Stimulated activated naive CD8-positive, alpha-beta T cell treated with anti-CD3 and anti-CD28 coated beads, Interleukin-15, Interleukin-2, amounts not matched to agents 100 ng/mL and 50 ng/mL, for 24 hours (primary cell): Measurements from ENCODE around the gene PCSK6.
"Not testable (repeated sequence)": the region's sequence is repeated elsewhere in the genome, so short reads cannot be mapped to it uniquely, and the experiment has no call there.

Experiments used
- H3K27ac Mint-ChIP-seq: one replicate; pipeline ENCODE4 v1.8.0; 2021; ENCODE audit warnings: mild to moderate bottlenecking, mixed read lengths
- H3K27me3 Mint-ChIP-seq: one replicate; pipeline ENCODE4 v1.8.0; 2021; ENCODE audit warnings: mixed read lengths
- H3K36me3 Mint-ChIP-seq: one replicate; pipeline ENCODE4 v1.8.0; 2021; ENCODE audit warnings: low read depth, mixed read lengths
- H3K4me1 Mint-ChIP-seq: one replicate; pipeline ENCODE4 v1.8.0; 2021; ENCODE audit warnings: low read depth, mixed read lengths
- H3K4me3 Mint-ChIP-seq: one replicate; pipeline ENCODE4 v1.8.0; 2021; ENCODE audit warnings: mild to moderate bottlenecking, mixed read lengths
- H3K9me3 Mint-ChIP-seq: one replicate; pipeline ENCODE4 v1.8.0; 2021; ENCODE audit warnings: mixed read lengths

The PCSK6 gene

GRCh38 chr15:101296418-101297405 lies 192.8 kb downstream of the PCSK6 start:
- peaks cover 35% of the 10 kb centered on the region for H3K4me1 Mint-ChIP-seq
- H3K27ac Mint-ChIP-seq: no peak overlapping the region
- no peaks in the 10 kb centered on the region for H3K27me3 Mint-ChIP-seq
- H3K36me3 Mint-ChIP-seq: peaks cover 29% of the 10 kb centered on the region
- peak overlapping the region; percentile 98 for H3K4me3 Mint-ChIP-seq
- no peaks in the 10 kb centered on the region for H3K9me3 Mint-ChIP-seq

GRCh38 chr15:101295607-101296161 lies 193.8 kb downstream of the PCSK6 start:
- Mint-ChIP-seq H3K27me3 (no peaks in the 10 kb centered on the region), H3K4me3 (peak overlapping the region; percentile 98), H3K4me1 (peaks cover 40% of the 10 kb centered on the region), H3K9me3 (no peaks in the 10 kb centered on the region), H3K36me3 (peaks cover 36% of the 10 kb centered on the region), H3K27ac (peak overlapping the region; percentile 91)

GRCh38 chr15:101294731-101295606 lies 194.5 kb downstream of the PCSK6 start, which contains the start of gene SNRPA1:
TSS of gene SNRPA1 (minus strand) at chr15:101295248. CDS start at chr15:101295178, 70 bp downstream.
- Mint-ChIP-seq H3K27ac (peak within 1 kb of the TSS; percentile 99), H3K9me3 (no peaks in the 10 kb centered on the region), H3K4me3 (peak within 1 kb of the TSS; percentile 98), H3K27me3 (no peaks in the 10 kb centered on the region), H3K4me1 (peaks cover 47% of the 10 kb centered on the region), H3K36me3 (peaks cover 43% of the 10 kb centered on the region)

- peak overlapping the region; percentile 98 for H3K4me3 Mint-ChIP-seq
- H3K27me3 Mint-ChIP-seq: no peaks in the 10 kb centered on the region
- H3K4me1 Mint-ChIP-seq: peaks cover 60% of the 10 kb centered on the region
- H3K36me3 Mint-ChIP-seq: peaks cover 60% of the 10 kb centered on the region
- peak overlapping the region; percentile 99 for H3K27ac Mint-ChIP-seq
- H3K9me3 Mint-ChIP-seq: no peaks in the 10 kb centered on the region
Observed at GRCh38 chr15:101293122-101293521, 196.4 kb downstream of the PCSK6 start.

GRCh38 chr15:101288905-101289513 lies 200.5 kb downstream of the PCSK6 start:
- no peaks in the 10 kb centered on the region for H3K27me3 Mint-ChIP-seq
- H3K4me1 Mint-ChIP-seq: peaks cover 54% of the 10 kb centered on the region
- peak overlapping the region; percentile 2 for H3K27ac Mint-ChIP-seq
- H3K4me3 Mint-ChIP-seq: no peak overlapping the region
- H3K9me3 Mint-ChIP-seq: no peaks in the 10 kb centered on the region
- peaks cover 92% of the 10 kb centered on the region for H3K36me3 Mint-ChIP-seq

- H3K4me3 Mint-ChIP-seq, H3K9me3 Mint-ChIP-seq, H3K27me3 Mint-ChIP-seq: not testable (repeated sequence)
- Mint-ChIP-seq H3K4me1 (peaks cover 40% of the 10 kb centered on the region), H3K36me3 (peaks cover 93% of the 10 kb centered on the region), H3K27ac (peak overlapping the region; percentile 31)
Observed at GRCh38 chr15:101287342-101287741, 202.2 kb downstream of the PCSK6 start.

- Mint-ChIP-seq H3K4me3 (no peak overlapping the region), H3K9me3 (no peaks in the 10 kb centered on the region), H3K36me3 (peaks cover 93% of the 10 kb centered on the region), H3K4me1 (peaks cover 33% of the 10 kb centered on the region), H3K27ac (no peak overlapping the region), H3K27me3 (no peaks in the 10 kb centered on the region)
Observed at GRCh38 chr15:101286471-101287114, 202.9 kb downstream of the PCSK6 start.

GRCh38 chr15:101283931-101284330 lies 205.6 kb downstream of the PCSK6 start:
- no peak overlapping the region for H3K4me3 Mint-ChIP-seq

GRCh38 chr15:101280007-101280406 lies 209.5 kb downstream of the PCSK6 start:
- H3K4me1 Mint-ChIP-seq: peaks cover 26% of the 10 kb centered on the region
- H3K9me3 Mint-ChIP-seq: no peaks in the 10 kb centered on the region
- H3K27me3 Mint-ChIP-seq: no peaks in the 10 kb centered on the region
- H3K27ac Mint-ChIP-seq: no peak overlapping the region
- H3K4me3 Mint-ChIP-seq: no peak overlapping the region
- H3K36me3 Mint-ChIP-seq: peaks cover 65% of the 10 kb centered on the region

More at GRCh38 chr15:101283931-101284330, 205.6 kb downstream of the PCSK6 start:
- Mint-ChIP-seq H3K9me3 (no peaks in the 10 kb centered on the region), H3K27ac (peak overlapping the region; percentile 19), H3K4me1 (peaks cover 15% of the 10 kb centered on the region), H3K36me3 (peaks cover 92% of the 10 kb centered on the region), H3K27me3 (no peaks in the 10 kb centered on the region)

- H3K36me3 Mint-ChIP-seq: peaks cover 65% of the 10 kb centered on the region
- H3K4me3 Mint-ChIP-seq: peak overlapping the region; percentile 85
- H3K4me1 Mint-ChIP-seq: peaks cover 30% of the 10 kb centered on the region
- no peaks in the 10 kb centered on the region for H3K9me3 Mint-ChIP-seq
- H3K27ac Mint-ChIP-seq: peak overlapping the region; percentile 69
- no peaks in the 10 kb centered on the region for H3K27me3 Mint-ChIP-seq
Observed at GRCh38 chr15:101277943-101278564, 211.5 kb downstream of the PCSK6 start.

- Mint-ChIP-seq H3K36me3 (peaks cover 65% of the 10 kb centered on the region), H3K4me3 (peak within 1 kb of the TSS; percentile 100), H3K27me3 (no peaks in the 10 kb centered on the region), H3K4me1 (peaks cover 30% of the 10 kb centered on the region), H3K9me3 (no peaks in the 10 kb centered on the region), H3K27ac (peak within 1 kb of the TSS; percentile 99)
Observed at GRCh38 chr15:101277038-101277822, 212.3 kb downstream of the PCSK6 start, which contains the start of gene SELENOS. TSS of gene SELENOS (minus strand) at chr15:101277485. CDS start at chr15:101277417, 68 bp downstream.

GRCh38 chr15:101276501-101277037 lies 212.9 kb downstream of the PCSK6 start:
- H3K4me1 Mint-ChIP-seq: peaks cover 30% of the 10 kb centered on the region
- peak overlapping the region; percentile 99 for H3K27ac Mint-ChIP-seq
- peaks cover 64% of the 10 kb centered on the region for H3K36me3 Mint-ChIP-seq
- H3K27me3 Mint-ChIP-seq: no peaks in the 10 kb centered on the region
- H3K4me3 Mint-ChIP-seq: peak overlapping the region; percentile 100
- no peaks in the 10 kb centered on the region for H3K9me3 Mint-ChIP-seq
